Esophagus muscularis mucosa (tissue), 4 donors: ENCODE results near the gene RUNX2. TPM values are rescaled to one million over a fixed set of nuclear protein-coding genes. Genes with fewer than 3 reads are reported as not detected.

Experiments
- DNase-seq: peaks from one replicate; pipeline ENCODE4 v3.0.0-alpha.2; 2017; ENCODE audit errors: extremely low spot score
- H3K27ac ChIP-seq, 4 donors: fragments of 200-600 bp; sonication (generic); replicated peaks in 1 of 4; 1 replicate in 3 of 4; 2 replicates in 1 of 4; pipeline ENCODE4 v1.5.1; 2016 to 2019; ENCODE audit warnings: mild to moderate bottlenecking in 1 of 4
- H3K27me3 ChIP-seq, 4 donors: fragments of 200-600 bp; sonication (generic); one replicate each; pipeline versions ENCODE4 v1.5.1 to v1.6.0; 2016 to 2019
- H3K36me3 ChIP-seq, 4 donors: fragments of 200-600 bp; sonication (generic); one replicate each; pipeline ENCODE4 v1.5.1; 2016 to 2019
- H3K4me1 ChIP-seq, 4 donors: fragments of 200-600 bp; sonication (generic); one replicate each; pipeline ENCODE4 v1.5.1; 2016 to 2019
- H3K4me3 ChIP-seq, 4 donors: fragments of 200-600 bp; sonication (generic); 1 replicate in 2 of 4; 2 replicates in 2 of 4; pipeline ENCODE4 v1.5.1; 2016 to 2019; ENCODE audit warnings: mild to moderate bottlenecking in 4 of 4, moderate library complexity in 1 of 4
- H3K9me3 ChIP-seq, 4 donors: fragments of 200-600 bp; sonication (generic); 1 replicate in 3 of 4; 2 replicates in 1 of 4; pipeline ENCODE4 v1.5.1; 2016 to 2019
- EP300 ChIP-seq: sonication (generic); formaldehyde crosslinking; IDR thresholded peaks from one replicate; pipeline ENCODE4 v1.6.1; 2017; ENCODE audit warnings: antibody characterized with exemption
- POLR2A ChIP-seq: fragments of 450-650 bp; IDR thresholded peaks from one replicate; pipeline ENCODE4 v1.6.1; 2017; ENCODE audit warnings: antibody characterized with exemption, moderate library complexity, mild to moderate bottlenecking, low read depth
- POLR2AphosphoS5 ChIP-seq, 2 donors: sonication (generic); formaldehyde crosslinking; IDR thresholded peaks; one replicate each; pipeline ENCODE4 v1.6.1; 2017; ENCODE audit warnings: antibody characterized with exemption in 2 of 2
- WGBS: methylation state at CpG from one replicate; pipeline ENCODE4 v1.1.5; 2018; 5-methylcytosine and 5-hydroxymethylcytosine counted together
- intact Hi-C: fragments of 100-400 bp; cut with DNase I; formaldehyde crosslinking; loops from one replicate; pipeline ENCODE4 v1.15.1; 2023
- total RNA-seq, 4 donors: library from RNA; depleted of rRNA; stranded (reverse); fragments of >200 nt; gene quantifications; one replicate each; pipeline versions ENCODE4 v1.1.0 to v1.2.1, GENCODE V29; 2016
- TF ChIP-seq, protein P1 (sequence below), 3 experiments: fragments of 200-600 bp in 2 of 3; fragments of 450-650 bp in 1 of 3; sonication (generic) in 2 of 3; IDR thresholded peaks; one replicate each; pipeline ENCODE4 v1.5.1; 2017 to 2019; ENCODE audit warnings: antibody characterized with exemption in 3 of 3, mild to moderate bottlenecking in 2 of 3, moderate library complexity in 1 of 3

The RUNX2 gene
- total RNA-seq, 4 donors from 2014 or later, result 1.0 to 1.6 (median 1.4) TPM

DNA sequence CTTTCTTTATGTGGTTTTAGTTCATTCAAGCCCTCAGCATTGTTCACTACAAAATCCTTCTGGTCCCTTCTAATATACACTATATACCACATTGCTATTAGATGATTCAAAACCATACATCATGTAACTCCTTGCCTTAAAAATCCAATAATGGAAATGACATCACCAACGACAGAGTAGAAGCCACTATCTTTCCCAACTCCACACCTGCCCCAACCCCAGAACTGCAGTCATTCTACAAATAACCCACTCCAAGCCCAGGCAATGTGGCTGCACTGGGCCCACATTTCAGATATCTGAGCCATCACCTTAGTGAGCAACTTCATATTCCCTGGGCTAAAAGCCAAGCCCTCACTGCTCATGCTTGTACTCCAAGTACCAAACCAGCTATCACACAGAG is 22.6 kb upstream of the RUNX2 start:
- peaks cover 0 to 4% (median 0%) of the 10 kb centered on the region in 4 donors for H3K4me1 ChIP-seq
- no peak overlapping the region for H3K27ac ChIP-seq
- no peak for DNase-seq
- intact Hi-C loops, result no loop called here
- no peaks in the 10 kb centered on the region for H3K27me3 ChIP-seq
- no peaks in the 10 kb centered on the region for H3K36me3 ChIP-seq
- peaks cover 0 to 5% (median 0%) of the 10 kb centered on the region in 4 donors for H3K9me3 ChIP-seq
- H3K4me3 ChIP-seq, result no peak overlapping the region
- no peak for TF ChIP-seq POLR2A
- TF ChIP-seq, protein P1, sequence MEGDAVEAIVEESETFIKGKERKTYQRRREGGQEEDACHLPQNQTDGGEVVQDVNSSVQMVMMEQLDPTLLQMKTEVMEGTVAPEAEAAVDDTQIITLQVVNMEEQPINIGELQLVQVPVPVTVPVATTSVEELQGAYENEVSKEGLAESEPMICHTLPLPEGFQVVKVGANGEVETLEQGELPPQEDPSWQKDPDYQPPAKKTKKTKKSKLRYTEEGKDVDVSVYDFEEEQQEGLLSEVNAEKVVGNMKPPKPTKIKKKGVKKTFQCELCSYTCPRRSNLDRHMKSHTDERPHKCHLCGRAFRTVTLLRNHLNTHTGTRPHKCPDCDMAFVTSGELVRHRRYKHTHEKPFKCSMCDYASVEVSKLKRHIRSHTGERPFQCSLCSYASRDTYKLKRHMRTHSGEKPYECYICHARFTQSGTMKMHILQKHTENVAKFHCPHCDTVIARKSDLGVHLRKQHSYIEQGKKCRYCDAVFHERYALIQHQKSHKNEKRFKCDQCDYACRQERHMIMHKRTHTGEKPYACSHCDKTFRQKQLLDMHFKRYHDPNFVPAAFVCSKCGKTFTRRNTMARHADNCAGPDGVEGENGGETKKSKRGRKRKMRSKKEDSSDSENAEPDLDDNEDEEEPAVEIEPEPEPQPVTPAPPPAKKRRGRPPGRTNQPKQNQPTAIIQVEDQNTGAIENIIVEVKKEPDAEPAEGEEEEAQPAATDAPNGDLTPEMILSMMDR (IDR thresholded peaks at IDR 0.05), result no peak
- no peak for TF ChIP-seq EP300
- no peak for TF ChIP-seq POLR2AphosphoS5 (IDR thresholded peaks at IDR 0.05)
- WGBS, result 95% methylated on average over 1 of the region's 1 CpG

DNA sequence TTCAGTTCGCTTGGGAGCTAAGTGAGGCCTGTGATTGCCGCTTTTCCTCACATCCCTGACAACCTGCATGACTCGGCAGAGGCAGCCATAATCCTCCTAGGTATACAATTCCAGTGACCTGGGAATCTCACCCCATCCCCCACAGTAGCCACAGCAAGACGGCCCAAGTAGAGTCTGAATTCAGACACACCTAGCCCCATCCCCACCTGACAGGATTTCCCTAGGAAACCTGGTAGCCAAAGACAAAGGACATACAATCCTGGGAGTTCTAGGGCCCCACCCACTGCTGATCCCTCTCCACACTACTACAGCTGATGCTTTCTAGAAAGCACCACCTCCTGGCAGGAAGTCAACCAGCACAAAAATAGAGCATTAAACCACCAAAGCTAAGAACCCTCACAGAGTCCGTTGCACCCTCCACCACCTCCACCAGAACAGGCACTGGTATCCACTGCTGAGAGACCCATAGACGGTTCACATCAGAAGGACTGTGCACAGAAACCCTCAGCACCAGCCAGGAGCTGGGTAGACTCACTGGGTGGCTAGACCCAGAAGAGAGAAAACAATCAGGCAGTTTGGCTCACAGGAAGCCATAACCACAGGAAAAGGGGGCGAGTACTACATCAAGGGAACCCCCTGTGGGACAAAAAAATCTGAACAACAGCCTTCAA is 17.9 kb upstream of the RUNX2 start:
- no peak for DNase-seq
- H3K36me3 ChIP-seq, result no peaks in the 10 kb centered on the region
- WGBS, result 91% methylated on average over 6 of the region's 7 CpGs

DNA sequence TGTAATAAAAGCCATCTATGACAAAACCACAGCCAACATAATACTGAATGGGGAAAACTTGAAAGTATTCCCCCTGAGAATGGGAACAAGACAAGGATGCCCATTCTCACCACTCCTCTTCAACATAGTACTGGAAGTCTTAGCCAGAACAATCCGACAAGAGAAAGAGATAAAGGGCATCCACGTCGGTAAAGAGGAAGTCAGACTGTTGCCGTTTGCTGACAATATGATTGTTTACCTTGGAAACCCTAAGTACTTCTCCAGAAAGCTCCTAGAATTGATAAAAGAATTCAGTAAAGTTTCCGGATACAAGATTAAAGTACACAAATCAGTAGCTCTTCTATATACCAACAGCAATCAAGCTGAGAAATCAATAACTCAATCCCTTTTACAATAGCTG is 14.0 kb upstream of the RUNX2 start:
- Histone ChIP-seq H3K36me3 (no peaks in the 10 kb centered on the region), H3K9me3 (peaks cover 0 to 10% (median 0%) of the 10 kb centered on the region in 4 donors), H3K27ac (no peak overlapping the region), H3K27me3 (no peaks in the 10 kb centered on the region), H3K4me3 (no peak overlapping the region), H3K4me1 (peaks cover 0 to 4% (median 0%) of the 10 kb centered on the region in 4 donors)
- DNase-seq, result no peak
- TF ChIP-seq POLR2A, result no peak
- no peak for TF ChIP-seq EP300
- no peak for TF ChIP-seq POLR2AphosphoS5 (IDR thresholded peaks at IDR 0.05)
- TF ChIP-seq, protein P1 (IDR thresholded peaks at IDR 0.05), result no peak
- 70% methylated on average over 5 of the region's 5 CpGs for WGBS
- intact Hi-C loops, result no loop called here

More for the DNA sequence above, 17.9 kb upstream of the RUNX2 start:
- H3K4me1 ChIP-seq, result peaks cover 0 to 4% (median 0%) of the 10 kb centered on the region in 4 donors
- intact Hi-C loops, result no loop called here
- H3K27ac ChIP-seq, result no peak overlapping the region
- H3K4me3 ChIP-seq, result no peak overlapping the region
- no peak for TF ChIP-seq POLR2AphosphoS5 (IDR thresholded peaks at IDR 0.05)
- no peak for TF ChIP-seq POLR2A
- TF ChIP-seq EP300, result no peak
- TF ChIP-seq, protein P1 (IDR thresholded peaks at IDR 0.05), result no peak
- no peaks in the 10 kb centered on the region for H3K27me3 ChIP-seq
- H3K9me3 ChIP-seq, result peaks cover 0 to 5% (median 0%) of the 10 kb centered on the region in 4 donors

DNA sequence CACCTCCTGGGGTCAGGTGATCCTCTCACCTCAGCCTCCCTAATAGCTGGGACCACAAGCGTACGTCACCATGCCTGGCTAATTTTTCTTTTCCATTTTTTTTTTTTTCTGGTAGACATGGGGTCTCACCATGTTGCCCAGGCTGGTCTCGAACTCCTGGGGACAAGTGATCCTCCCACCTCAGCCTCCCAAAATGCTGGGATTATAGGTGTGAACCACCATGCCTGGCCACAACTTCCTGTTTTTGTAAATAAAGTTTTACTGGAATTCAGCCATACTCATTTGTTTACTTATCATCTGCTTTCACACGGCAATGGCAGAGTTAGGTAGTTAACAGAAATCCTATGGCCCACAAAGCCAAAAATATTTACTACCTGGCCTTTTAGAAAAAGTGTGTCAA is 7.8 kb upstream of the RUNX2 start:
- 98% methylated on average over 4 of the region's 4 CpGs for WGBS
- intact Hi-C loops, result no loop called here
- no peak for DNase-seq
- Histone ChIP-seq H3K4me1 (no peaks in the 10 kb centered on the region), H3K27me3 (no peaks in the 10 kb centered on the region), H3K27ac (no peak overlapping the region), H3K36me3 (no peaks in the 10 kb centered on the region), H3K4me3 (no peak overlapping the region), H3K9me3 (peaks cover 0 to 5% (median 0%) of the 10 kb centered on the region in 4 donors)
- TF ChIP-seq POLR2AphosphoS5 (IDR thresholded peaks at IDR 0.05) (no peak), EP300 (no peak), POLR2A (no peak)
- TF ChIP-seq, protein P1 (IDR thresholded peaks at IDR 0.05), result no peak
